Myometrial cell (primary cell): ENCODE data around the gene RSPH1. TPM values are rescaled to one million over a fixed set of nuclear protein-coding genes. Genes with fewer than 3 reads are reported as not detected.

Source experiments
- total RNA-seq: library from RNA; depleted of rRNA; stranded (reverse); fragments of >200 nt; gene quantifications from 2 replicates; pipeline ENCODE4 v1.2.3, GENCODE V29; 2015

Gene RSPH1
- not detected in 2 replicates for total RNA-seq

GRCh38 chr21:42496120-42496838, at the start of gene RSPH1:
Gene RSPH1, minus strand, starts transcription at chr21:42496224. Its CDS starts 38 bp downstream, at chr21:42496186.

GRCh38 chr21:42513151-42513984, 17.3 kb upstream of the RSPH1 start, which contains the start of gene SLC37A1:
Gene SLC37A1, plus strand, starts transcription at chr21:42513852. Its CDS starts 4,603 bp downstream, at chr21:42518455.

Other genes starting within 250 kb of the RSPH1 start
- gene TFF3, start 180.8 kb downstream of the RSPH1 start, total RNA-seq: not detected in 2 replicates
- gene TFF2, start 145.2 kb downstream of the RSPH1 start, total RNA-seq: not detected in 2 replicates
- not detected in 2 replicates for gene TFF1, start 129.7 kb downstream of the RSPH1 start, total RNA-seq
- not detected in 2 replicates for gene TMPRSS3, start 100.2 kb downstream of the RSPH1 start, total RNA-seq
- gene UBASH3A, start 92.3 kb downstream of the RSPH1 start, total RNA-seq: not detected in 2 replicates
- 1.7 and 1.8 TPM in 2 replicates for gene SLC37A1, start 17.6 kb upstream of the RSPH1 start, total RNA-seq
- gene PDE9A, start 157.4 kb upstream of the RSPH1 start, total RNA-seq: 7.2 and 8.9 TPM in 2 replicates